Ovary (tissue), 9 donors: Measurements from ENCODE around the gene PLS1. TPM values are rescaled to one million over a fixed set of nuclear protein-coding genes. Genes with fewer than 3 reads are reported as not detected.

Experiments used
- DNase-seq, 5 donors: peaks; one replicate each; pipeline ENCODE4 v3.0.0-alpha.2; 2019 to 2020
- H3K27ac ChIP-seq, 2 donors: fragments of 200-600 bp; one replicate each; pipeline versions ENCODE4 v1.5.1 to v1.8.0; 2019 to 2022
- H3K27me3 ChIP-seq: fragments of 200-600 bp; one replicate; pipeline ENCODE4 v1.8.0; 2022
- H3K36me3 ChIP-seq: fragments of 200-600 bp; sonication (generic); one replicate; pipeline ENCODE4 v1.5.1; 2019
- H3K4me1 ChIP-seq: one replicate; pipeline ENCODE4 v1.8.1; 2013; ENCODE audit warnings: mild to moderate bottlenecking, moderate library complexity; ENCODE audit not compliant: insufficient read depth
- H3K4me3 ChIP-seq: fragments of 200-600 bp; sonication (generic); one replicate; pipeline ENCODE4 v1.5.1; 2017
- H3K9me3 ChIP-seq, 2 donors: fragments of 200-600 bp in 1 of 2; sonication (generic) in 1 of 2; one replicate each; pipeline versions ENCODE4 v1.5.1 to v1.8.1; 2013 to 2019; ENCODE audit warnings: mild to moderate bottlenecking in 1 of 2, moderate library complexity in 1 of 2
- CTCF ChIP-seq, 3 donors: fragments of 450-650 bp in 2 of 3; fragments of 200-600 bp in 1 of 3; IDR thresholded peaks; one replicate each; pipeline versions ENCODE4 v1.5.1 to v1.8.0; 2016 to 2022; ENCODE audit warnings: antibody characterized with exemption in 3 of 3, mild to moderate bottlenecking in 1 of 3
- EP300 ChIP-seq: sonication (generic); formaldehyde crosslinking; IDR thresholded peaks from one replicate; pipeline ENCODE4 v1.6.1; 2017; ENCODE audit warnings: antibody characterized with exemption
- POLR2A ChIP-seq: fragments of 450-650 bp; IDR thresholded peaks from one replicate; pipeline ENCODE4 v1.6.1; 2017; ENCODE audit warnings: antibody characterized with exemption, mild to moderate bottlenecking, moderate library complexity
- WGBS, 3 donors: extraction: QIAGEN DNeasy Blood & Tissue Kit in 1 of 3; methylation state at CpG; one replicate each; pipeline versions ENCODE4 v1.1.5 to v1.1.7; 2013 to 2017; 5-methylcytosine and 5-hydroxymethylcytosine counted together
- intact Hi-C, 4 donors: fragments of 100-400 bp; cut with DNase I; formaldehyde crosslinking; loops; one replicate each; pipeline versions ENCODE4 v1.11.0 to v1.15.1; 2022 to 2023
- polyA plus RNA-seq, 2 donors: library from polyadenylated mRNA; stranded (reverse); fragments of 200-250 nt in 1 of 2; fragments of 350-450 nt in 1 of 2; fragmentation: Illumina TruSeq in 1 of 2; extraction: RNeasy Lipid Tissue Mini Kit (QIAGEN cat#74804) in 1 of 2; gene quantifications; one replicate each; pipeline ENCODE4 v1.2.3, GENCODE V29; 2013 to 2014
- total RNA-seq, 7 donors: library from RNA; depleted of rRNA in 2 of 7; stranded (reverse); fragments of >200 nt in 2 of 7; fragmentation: NEBNext Ultra II Directional in 3 of 7; extraction: Animal tissue kit (Norgen Biotek cat#: 25700) in 3 of 7; gene quantifications; one replicate each; pipeline versions ENCODE4 v1.1.0 to v1.2.4, GENCODE V29; 2016 to 2023
- donor health status: DM: no; HTN: no; CAD: no; lungs with moderate emphysema.
- donor health status: DM: no; HTN: no; CAD: no.
- donor health status: Bipolar disorder and iron deficiency.
- donor health status: DM: yes; HTN: yes; CAD: no.
- donor health status: DM: no; HTN: no; CAD: no.
- donor health status: DM: yes; HTN: yes; CAD: no.

PLS1 gene
- total and polyA plus RNA-seq, 9 donors = 0.61 to 6.9 (median 1.7) TPM

DNA sequence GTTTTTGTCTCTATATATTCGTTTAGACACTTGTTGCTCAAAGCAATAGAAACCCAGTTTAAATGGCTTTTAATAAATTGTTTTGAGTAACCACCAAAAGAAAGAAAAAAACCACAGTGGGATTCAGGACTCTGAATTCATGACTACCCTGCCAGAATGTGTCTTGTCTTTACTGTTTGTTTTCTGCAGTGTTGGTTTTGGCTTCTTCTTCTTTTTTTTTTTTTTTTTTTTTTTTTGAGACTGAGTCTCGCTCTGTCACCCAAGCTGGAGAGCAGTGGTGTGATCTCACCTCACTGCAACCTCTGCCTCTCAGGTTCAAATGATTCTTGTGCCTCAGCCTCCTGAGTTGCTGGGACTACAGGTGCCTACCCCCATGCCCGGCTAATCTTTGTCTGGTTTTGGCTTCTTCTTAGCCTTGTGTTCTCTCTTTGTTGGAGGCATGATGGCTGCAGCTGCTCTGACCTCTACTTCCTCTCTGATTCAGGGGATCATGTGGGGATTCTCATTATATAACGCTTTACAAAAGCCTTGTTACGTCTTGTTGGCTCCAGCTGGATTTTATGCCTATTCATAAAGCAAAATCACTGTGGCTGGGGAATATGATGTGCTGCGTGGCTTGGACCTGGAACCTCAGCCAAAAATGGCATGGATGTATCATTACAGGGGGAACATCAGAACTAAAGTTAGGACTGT is 54.0 kb downstream of the PLS1 start:
- H3K4me3 ChIP-seq = no peak overlapping the region
- DNase-seq = no peak
- no peaks in the 10 kb centered on the region for H3K27me3 ChIP-seq
- peaks cover 2% of the 10 kb centered on the region for H3K4me1 ChIP-seq
- no peak overlapping the region for H3K27ac ChIP-seq
- intact Hi-C loops = no loop called here
- H3K9me3 ChIP-seq = no peaks in the 10 kb centered on the region
- 61 to 72% (median 61%) methylated on average over 6 of the region's 6 CpGs for WGBS, 3 donors
- no peak for TF ChIP-seq POLR2A
- TF ChIP-seq EP300 = no peak
- no peak for TF ChIP-seq CTCF (IDR thresholded peaks at IDR 0.05)
- H3K36me3 ChIP-seq = no peaks in the 10 kb centered on the region

DNA sequence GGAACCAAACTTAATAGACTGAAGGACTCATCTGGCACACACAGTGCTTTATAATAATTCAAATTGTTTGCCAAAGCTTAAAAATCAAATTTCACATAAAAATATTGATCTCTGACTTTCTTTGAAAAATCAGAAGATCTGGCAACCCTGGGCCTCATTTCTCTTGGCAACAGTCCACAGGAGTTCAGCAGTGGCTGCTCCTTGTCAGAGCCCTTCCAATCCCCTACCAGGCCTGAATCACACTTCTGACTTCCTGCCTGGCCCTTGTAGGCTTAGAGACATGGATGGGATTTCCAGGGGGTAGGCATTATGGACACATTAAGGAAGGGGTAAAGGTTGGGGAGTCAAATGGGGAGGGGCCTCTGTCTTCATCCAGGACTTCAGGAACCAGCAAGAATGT is 55.5 kb downstream of the PLS1 start:
- Histone ChIP-seq H3K4me1 (peaks cover 2% of the 10 kb centered on the region), H3K9me3 (no peaks in the 10 kb centered on the region), H3K27ac (no peak overlapping the region), H3K27me3 (no peaks in the 10 kb centered on the region), H3K36me3 (no peaks in the 10 kb centered on the region), H3K4me3 (no peak overlapping the region)
- no peak for TF ChIP-seq EP300
- intact Hi-C loops = no loop called here
- no peak for DNase-seq

- TF ChIP-seq POLR2A = no peak
- no peak for TF ChIP-seq CTCF (IDR thresholded peaks at IDR 0.05)
- TF ChIP-seq EP300 = no peak
- no peak for DNase-seq
- Histone ChIP-seq H3K4me1 (peaks cover 2% of the 10 kb centered on the region), H3K9me3 (no peaks in the 10 kb centered on the region), H3K27ac (no peak overlapping the region), H3K27me3 (no peaks in the 10 kb centered on the region), H3K36me3 (no peaks in the 10 kb centered on the region), H3K4me3 (no peak overlapping the region)
- WGBS, 3 donors = 36 to 60% (median 39%) methylated on average over 8 of the region's 8 CpGs
- intact Hi-C loops = no loop called here
Observed at GRCh38 chr3:142652826-142653292, 56.7 kb downstream of the PLS1 start.

DNA sequence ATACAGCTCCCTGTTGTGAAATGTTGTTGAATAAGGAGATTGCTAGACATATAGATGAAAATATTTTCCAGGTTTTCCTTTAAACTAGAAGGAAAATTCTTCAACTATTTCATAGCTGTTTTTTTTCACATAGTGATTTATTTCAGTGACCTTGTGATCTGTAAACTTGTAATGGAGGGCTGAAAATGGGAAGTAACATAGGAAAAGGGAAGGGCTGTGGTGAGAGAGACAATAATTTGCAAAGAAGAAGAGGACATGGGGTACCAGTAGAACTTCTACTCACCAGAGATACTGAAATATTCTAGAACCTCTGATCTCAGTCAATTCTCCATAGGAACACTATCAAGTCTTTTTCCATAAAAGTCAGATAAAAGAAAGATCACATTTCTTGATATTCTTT is 60.4 kb downstream of the PLS1 start:
- no peaks in the 10 kb centered on the region for H3K36me3 ChIP-seq
- DNase-seq = no peak
- intact Hi-C loops = no loop called here
- H3K4me3 ChIP-seq = no peak overlapping the region
- H3K27ac ChIP-seq = no peak overlapping the region
- H3K9me3 ChIP-seq = no peaks in the 10 kb centered on the region
- TF ChIP-seq CTCF (IDR thresholded peaks at IDR 0.05) (no peak), EP300 (no peak), POLR2A (no peak)
- H3K4me1 ChIP-seq = peaks cover 2% of the 10 kb centered on the region
- no peaks in the 10 kb centered on the region for H3K27me3 ChIP-seq

DNA sequence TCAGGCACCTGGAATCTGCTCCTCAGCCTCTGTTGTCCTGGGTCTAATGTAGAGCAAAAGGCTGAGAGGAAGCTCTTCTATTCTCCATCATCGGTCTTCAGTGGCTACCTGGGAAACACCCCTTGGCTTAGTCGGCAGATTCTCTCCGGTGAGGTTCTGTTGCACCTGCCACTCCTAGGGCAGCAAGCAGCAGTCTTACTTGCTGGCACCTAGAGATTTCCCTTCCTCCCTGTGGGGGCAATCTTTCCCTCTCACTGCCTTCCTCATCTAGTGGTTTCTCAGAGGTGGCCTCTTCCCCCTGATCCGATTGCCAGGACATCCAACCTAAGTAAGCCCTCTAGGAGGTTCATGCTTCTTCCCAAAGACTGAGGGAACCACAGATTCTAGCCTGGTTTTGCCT is 60.8 kb downstream of the PLS1 start:
- Histone ChIP-seq H3K9me3 (no peaks in the 10 kb centered on the region), H3K27ac (no peak overlapping the region), H3K36me3 (no peaks in the 10 kb centered on the region), H3K4me3 (no peak overlapping the region), H3K27me3 (no peaks in the 10 kb centered on the region), H3K4me1 (peaks cover 2% of the 10 kb centered on the region)
- 92 to 97% (median 95%) methylated on average over 4 of the region's 4 CpGs for WGBS, 3 donors
- intact Hi-C loops = no loop called here
- DNase-seq = no peak
- TF ChIP-seq EP300 (no peak), POLR2A (no peak), CTCF (IDR thresholded peaks at IDR 0.05) (no peak)
